ENCODE results near the gene ABCG1.
A peak's percentile ranks its signal among the peaks of the same experiment; 100 is the strongest.

The ABCG1 gene

GRCh38 chr21:42191696-42192595, 27.0 kb upstream of the ABCG1 start:
- FAIRE-seq, result peak; percentile 35
- DNase-seq (ENCODE audit: insufficient read length, low spot score), result no peak

GRCh38 chr21:42193131-42193671, 25.7 kb upstream of the ABCG1 start:
- DNase-seq (ENCODE audit: insufficient read length, low spot score), result no peak
- no peak for FAIRE-seq

GRCh38 chr21:42193721-42194120, 25.2 kb upstream of the ABCG1 start:
- DNase-seq (ENCODE audit: insufficient read length, low spot score) (no peak), FAIRE-seq (no peak)

- FAIRE-seq (no peak), DNase-seq (ENCODE audit: insufficient read length, low spot score) (no peak)
Measured at GRCh38 chr21:42194863-42195262, 24.1 kb upstream of the ABCG1 start.

DNA sequence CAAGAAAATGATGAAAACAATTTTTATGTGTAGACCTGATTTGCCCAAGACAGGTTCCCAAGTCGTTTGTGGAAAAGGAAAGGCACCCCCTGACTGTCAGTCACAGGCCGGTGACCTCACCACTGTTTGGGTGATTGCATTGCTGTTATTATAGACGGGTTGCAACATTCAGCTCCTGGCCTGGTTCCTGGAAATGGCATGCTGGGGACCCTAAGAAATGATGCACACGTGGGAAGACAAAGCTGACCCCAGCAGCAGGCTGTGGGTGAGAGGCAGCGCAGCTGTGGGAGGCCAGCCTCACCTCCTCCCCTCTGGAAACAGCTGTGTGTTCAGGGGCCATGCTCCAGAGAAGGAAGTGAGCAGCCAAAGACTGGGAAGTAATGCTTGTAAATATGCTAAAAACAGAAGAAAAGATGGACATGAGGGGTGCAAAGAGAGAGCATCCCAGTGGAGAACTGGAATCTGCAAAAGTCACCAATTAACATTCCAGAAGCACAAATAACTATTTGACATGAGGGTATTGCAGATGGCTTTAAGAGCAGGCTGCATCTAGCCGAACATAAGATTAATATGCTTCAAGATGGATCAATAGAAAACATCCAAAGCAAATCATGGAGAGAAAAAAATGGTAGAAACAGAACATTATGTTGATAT, 23.4 kb upstream of the ABCG1 start:
- DNase-seq (ENCODE audit: insufficient read length, low spot score) (no peak), FAIRE-seq (no peak)

GRCh38 chr21:42198929-42199867, 19.7 kb upstream of the ABCG1 start:
- FAIRE-seq (peak; percentile 14), DNase-seq (ENCODE audit: insufficient read length, low spot score) (no peak)

DNA sequence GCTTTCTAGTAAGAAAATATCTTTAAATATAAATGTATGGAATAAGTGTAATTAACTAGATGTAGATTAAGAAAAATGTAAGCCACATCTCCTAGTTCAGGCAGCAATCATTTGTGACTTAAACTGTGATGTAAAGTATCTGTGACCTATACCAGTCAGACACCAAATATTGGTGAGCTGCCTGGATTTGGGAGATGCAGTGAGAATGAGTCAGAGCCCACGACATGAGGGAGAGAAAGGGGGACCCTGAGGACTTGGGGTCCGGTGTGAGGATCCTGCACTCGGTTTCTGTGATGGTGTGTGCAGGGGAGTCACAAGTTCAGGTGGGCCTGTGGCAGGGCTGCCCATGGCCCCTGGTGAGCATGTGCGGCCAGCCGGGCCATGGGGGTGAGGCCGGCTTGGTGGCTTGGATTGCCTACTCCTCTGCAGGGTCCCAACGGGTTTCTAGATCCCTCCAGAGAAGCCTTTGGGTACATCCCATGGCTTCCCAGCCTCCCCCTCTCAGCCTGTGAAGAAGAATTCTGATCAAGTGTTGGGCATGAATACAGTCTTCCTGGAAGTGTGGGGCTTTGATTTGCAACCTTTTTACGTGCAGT, 19.0 kb upstream of the ABCG1 start:
- DNase-seq (ENCODE audit: insufficient read length, low spot score) (no peak), FAIRE-seq (no peak)

DNA sequence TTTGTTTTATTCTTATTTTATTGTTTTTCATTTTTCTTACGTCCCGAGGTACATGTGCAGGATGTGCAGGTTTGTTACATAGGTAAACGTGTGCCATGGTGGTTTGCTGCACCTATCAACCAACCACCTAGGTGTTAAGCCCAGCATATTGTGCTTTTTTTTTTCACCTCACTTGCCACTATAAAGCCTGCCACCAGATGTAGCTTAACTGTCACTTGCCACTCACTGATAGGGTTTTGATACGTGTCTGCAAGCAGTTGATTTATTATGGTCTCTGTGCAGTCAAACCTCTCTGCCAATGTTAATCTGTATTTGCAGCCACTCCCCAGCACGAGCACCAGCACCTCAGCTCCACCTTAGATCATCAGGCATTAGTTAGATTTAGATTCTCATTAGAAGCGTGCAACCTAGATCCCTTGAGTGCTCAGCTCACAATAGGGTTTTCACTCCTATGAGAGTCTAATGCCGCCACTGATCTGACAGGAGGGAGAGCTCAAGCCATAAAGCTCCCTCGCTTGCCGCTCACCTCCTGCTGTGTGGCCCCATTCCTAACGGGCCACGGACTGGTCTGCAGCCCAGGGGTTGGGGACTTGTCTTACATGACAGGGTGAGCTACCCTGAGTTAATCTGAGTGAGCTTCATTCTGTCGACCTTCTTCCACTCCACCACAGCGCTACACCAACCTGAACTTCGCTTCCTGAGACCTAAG, 17.9 kb upstream of the ABCG1 start:
- FAIRE-seq (no peak), DNase-seq (ENCODE audit: insufficient read length, low spot score) (no peak)

DNA sequence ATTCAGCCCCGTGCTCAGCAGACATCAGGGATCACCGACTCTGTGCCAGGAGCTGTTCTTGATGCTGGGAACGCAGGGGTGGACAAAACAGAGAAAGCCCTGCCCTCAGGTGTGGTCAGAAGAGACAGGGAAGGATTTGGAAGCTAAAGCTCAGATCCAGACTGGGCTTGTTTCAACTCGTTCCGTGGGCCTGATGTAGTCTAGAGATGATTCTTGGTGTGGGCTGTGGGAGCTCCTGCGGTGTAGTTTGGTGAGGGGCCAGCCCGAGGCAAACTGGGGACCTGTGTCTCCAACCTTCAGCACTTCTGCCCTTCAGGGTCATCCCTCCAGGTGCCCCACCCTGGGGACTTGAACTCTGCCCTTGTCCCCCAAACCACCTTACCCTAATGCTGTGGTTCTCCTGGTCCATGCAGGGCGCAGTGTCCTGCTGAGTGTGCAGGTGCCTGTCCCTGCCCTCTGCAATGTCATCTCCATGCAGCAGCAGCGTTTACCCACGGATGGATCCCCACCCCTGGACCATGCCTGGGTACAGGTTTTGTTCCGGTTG, 17.3 kb upstream of the ABCG1 start:
- DNase-seq (ENCODE audit: insufficient read length, low spot score) (no peak), FAIRE-seq (no peak)

DNA sequence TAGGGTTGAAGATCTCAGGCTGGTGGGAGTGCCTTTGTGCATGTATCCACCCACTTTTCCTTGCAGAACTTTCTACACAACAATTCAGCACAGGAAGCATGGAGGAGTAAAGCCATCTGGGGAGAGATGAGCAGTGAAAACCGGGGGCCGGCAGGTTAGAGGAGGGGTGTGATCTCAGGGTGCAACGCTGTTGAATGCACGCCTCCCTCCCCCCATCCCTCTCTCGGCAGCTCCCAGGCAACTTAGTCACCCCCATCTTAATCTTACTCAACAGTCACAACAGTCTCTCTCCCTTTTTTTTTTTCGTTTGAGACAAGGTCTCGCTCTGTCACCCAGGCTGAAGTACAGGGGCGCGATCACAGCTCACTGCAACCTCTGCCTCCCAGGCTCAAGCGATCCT, 16.6 kb upstream of the ABCG1 start:
- FAIRE-seq (no peak), DNase-seq (ENCODE audit: insufficient read length, low spot score) (no peak)

DNA sequence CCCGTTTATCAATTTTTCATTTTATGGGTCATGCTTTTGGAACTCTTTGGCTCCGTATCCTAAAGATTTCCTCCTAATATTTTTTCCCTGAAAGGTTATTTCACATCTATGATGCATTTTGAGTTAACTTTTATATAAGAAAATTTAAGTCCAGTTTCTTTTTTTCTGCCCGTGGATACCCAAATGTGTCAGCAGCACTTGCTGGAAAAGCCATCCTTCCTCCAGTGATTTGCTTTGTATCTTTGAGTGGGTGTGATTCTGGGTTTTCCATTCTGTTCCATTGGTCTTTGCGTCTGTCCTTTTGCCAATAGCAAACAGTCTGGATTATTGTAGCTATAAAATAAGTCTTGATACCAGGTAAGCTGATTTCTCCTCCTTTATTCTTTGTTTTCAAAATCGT, 15.6 kb upstream of the ABCG1 start:
- DNase-seq (ENCODE audit: insufficient read length, low spot score), result no peak
- FAIRE-seq, result no peak

- no peak for FAIRE-seq
- DNase-seq (ENCODE audit: insufficient read length, low spot score), result no peak
Measured at GRCh38 chr21:42203936-42204335, 15.0 kb upstream of the ABCG1 start.

DNA sequence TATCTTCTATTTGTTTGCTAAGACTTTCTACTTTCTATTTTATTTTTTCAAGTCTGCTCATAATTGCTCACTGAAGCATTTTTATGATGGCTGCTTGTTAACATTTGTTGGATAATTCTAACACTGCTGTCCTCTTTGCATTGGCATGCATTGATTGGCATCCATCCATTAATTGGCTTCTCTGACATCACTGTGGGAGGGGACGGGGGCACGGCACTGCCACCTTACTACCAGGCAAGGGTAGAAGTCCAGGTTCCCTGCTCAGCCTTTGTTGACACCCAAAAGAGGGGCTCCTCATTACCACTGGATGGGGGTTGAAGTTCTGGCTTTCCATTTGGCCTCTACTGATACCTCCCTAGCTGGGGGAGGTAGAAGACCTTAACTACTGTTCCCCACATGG, 11.5 kb upstream of the ABCG1 start:
- DNase-seq (ENCODE audit: insufficient read length, low spot score) (no peak), FAIRE-seq (no peak)

- DNase-seq (ENCODE audit: insufficient read length, low spot score), result no peak
- no peak for FAIRE-seq
Measured at GRCh38 chr21:42208036-42208435, 10.9 kb upstream of the ABCG1 start.

- no peak for DNase-seq (ENCODE audit: insufficient read length, low spot score)
- FAIRE-seq, result no peak
Measured at GRCh38 chr21:42208801-42209490, 10.0 kb upstream of the ABCG1 start.

DNA sequence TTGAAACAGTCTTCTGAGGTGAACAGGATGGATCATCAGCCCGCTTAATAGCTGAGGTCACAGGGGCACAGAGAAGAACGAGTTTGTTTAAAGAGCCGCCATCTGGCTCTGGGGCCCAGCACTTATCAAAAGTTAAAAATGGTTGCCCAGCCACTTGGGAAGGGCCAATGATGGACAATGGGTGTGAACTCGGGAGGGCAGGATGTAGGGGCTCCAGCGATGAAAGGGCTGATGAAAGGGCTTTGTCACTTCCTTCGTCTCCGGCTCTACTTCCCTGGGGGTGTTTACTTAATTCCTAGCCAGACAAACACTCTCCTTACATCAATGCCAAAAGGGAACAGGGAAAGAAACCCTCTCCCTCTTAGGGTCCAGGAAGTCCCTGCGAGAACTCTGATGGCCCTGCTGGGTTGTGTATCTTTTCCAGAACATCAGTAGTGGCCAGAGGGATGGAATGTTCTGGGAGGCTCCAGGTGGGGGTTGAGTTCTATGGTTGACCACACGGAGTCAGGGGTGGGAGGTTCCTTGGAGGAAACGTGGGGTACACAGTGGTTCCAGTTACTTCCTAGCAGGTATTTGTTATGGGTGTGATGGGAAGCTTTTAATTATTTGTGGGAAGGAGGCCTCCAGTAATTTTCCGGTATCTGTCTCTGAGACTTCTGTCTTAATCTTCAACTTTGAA, 9.0 kb upstream of the ABCG1 start:
- no peak for DNase-seq (ENCODE audit: insufficient read length, low spot score)
- FAIRE-seq, result no peak

GRCh38 chr21:42212266-42212665, 6.7 kb upstream of the ABCG1 start:
- DNase-seq (ENCODE audit: insufficient read length, low spot score) (no peak), FAIRE-seq (no peak)

DNA sequence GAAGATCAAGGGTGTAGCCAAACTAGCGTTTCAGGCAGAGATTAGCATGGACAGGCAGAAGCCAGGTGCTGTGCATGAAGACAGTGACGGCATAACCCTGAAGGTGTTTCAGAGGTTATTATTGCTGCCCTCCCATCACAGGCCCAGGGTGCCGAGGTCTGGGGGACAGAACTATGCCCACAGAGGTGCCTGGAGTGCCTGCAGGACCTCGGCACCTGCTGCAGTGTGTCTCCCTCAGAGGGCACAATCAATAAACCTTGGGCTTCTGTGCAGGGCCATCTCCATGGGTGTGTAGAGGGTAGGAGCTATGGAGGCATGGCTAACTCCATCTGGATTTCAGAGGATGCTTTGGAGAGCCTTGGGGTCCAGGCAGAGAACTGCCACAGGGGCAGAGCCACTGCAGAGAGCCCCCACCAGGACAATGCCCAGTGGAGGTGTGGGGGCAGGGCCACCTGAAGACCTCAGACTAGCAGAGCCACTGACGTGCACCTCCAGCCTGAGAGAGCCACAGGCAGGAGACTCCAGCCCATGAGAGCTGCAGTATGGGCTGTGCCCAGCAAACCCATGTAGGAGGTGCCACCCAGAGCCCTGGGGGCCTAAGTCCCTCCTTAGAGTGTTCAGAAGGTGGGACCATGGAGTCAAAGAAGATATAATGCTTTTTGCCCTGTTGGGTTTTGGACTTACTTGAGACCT, 5.7 kb upstream of the ABCG1 start:
- no peak for FAIRE-seq

More for the DNA sequence above, 5.7 kb upstream of the ABCG1 start:
- no peak for DNase-seq (ENCODE audit: insufficient read length, low spot score)

All from GM19239 (cell line).